PC-9 (cell line): Measurements from ENCODE around the gene KCNMB1.

ENCODE experiments used
- CTCF ChIP-seq: fragments of 200-600 bp; sonication (generic); conservative IDR thresholded peaks from 2 replicates; pipeline ENCODE4 v1.6.1; 2017; ENCODE audit warnings: mixed run types, antibody characterized with exemption, mild to moderate bottlenecking, moderate library complexity
- EZH2 ChIP-seq: fragments of 200-600 bp; sonication (generic); IDR thresholded peaks from 2 replicates; pipeline ENCODE4 v1.8.0; 2017; ENCODE audit warnings: antibody characterized with exemption, low read depth

GRCh38 chr5:170327829-170328228 lies 61.3 kb downstream of the KCNMB1 start:
- TF ChIP-seq CTCF (no peak), EZH2 (no peak)
